Measurements from ENCODE around the gene STX11. TPM values are rescaled to one million over a fixed set of nuclear protein-coding genes. Genes with fewer than 3 reads are reported as not detected.

The STX11 gene
- total RNA-seq, 1 experiment from 2014 or later: 0.69 TPM

DNA sequence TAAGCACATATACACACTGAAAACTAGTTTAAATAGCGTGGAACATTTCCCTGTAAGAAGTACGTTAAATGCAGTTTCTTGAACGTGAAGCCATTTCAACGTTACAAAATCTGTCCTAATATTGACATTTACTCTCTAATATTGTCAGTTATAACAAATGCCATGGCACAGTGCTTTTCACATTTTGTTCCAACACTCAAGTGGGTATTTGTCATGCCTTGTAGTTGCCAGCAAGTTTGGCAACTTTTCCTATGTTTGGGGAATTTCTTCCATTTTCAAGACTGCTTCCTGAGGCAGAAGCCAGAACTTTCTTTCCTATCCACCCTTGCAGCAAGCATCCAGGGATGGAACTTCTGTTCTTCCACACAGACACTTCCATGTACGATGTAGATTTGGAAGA, 63.0 kb downstream of the STX11 start:
- ChIA-PET RAD21 (ENCODE audit: low non-redundant PET in 1 of 2, low total read pairs in 2 of 2, uncharacterized antibody in 2 of 2, unreplicated experiment in 2 of 2) (no interaction called here), CTCF (no interaction called here), POLR2A (no interaction called here)
- Histone ChIP-seq H3K79me2 (ENCODE audit: insufficient read depth, low read length) (no peaks in the 10 kb centered on the region), H3K27me3 (ENCODE audit: insufficient read depth, low read length) (no peaks in the 10 kb centered on the region), H2AFZ (ENCODE audit: low read depth, low read length, poor library complexity, severe bottlenecking) (no peak overlapping the region), H4K20me1 (ENCODE audit: insufficient read depth) (no peaks in the 10 kb centered on the region), H3K9ac (ENCODE audit: low read length) (no peak overlapping the region), H3K36me3 (ENCODE audit: control insufficient read depth in 1 of 2, insufficient read depth in 2 of 2, low read length in 2 of 2) (no peaks in the 10 kb centered on the region), H3K9me2 (ENCODE audit: insufficient read depth) (no peaks in the 10 kb centered on the region), H3K27ac (ENCODE audit: low read depth, low read length) (no peak overlapping the region), H3K9me3 (ENCODE audit: control insufficient read depth in 1 of 2, insufficient read depth in 1 of 2, low read depth in 1 of 2, low read length in 2 of 2) (peaks cover 0 to 9% of the 10 kb centered on the region in 2 experiments; a peak in 1 of 4 replicates), H3K4me3 (replicated peaks in 1 of 2; ENCODE audit: low read depth in 1 of 2, low read length in 2 of 2) (no peak overlapping the region), H3K4me2 (ENCODE audit: low read length) (no peak overlapping the region), H3K4me1 (ENCODE audit: control insufficient read depth in 1 of 2, insufficient read depth in 2 of 2, low read length in 2 of 2) (peaks cover 7 to 22% of the 10 kb centered on the region in 2 experiments; a peak in 3 of 4 replicates)
- TF ChIP-seq ELF1 (IDR thresholded peaks at IDR 0.05; ENCODE audit: borderline replicate concordance, low read depth) (no peak), SP1 (IDR thresholded peaks at IDR 0.05; ENCODE audit: low read depth) (no peak), RAD21 (IDR thresholded peaks at IDR 0.05; ENCODE audit: low read depth) (no peak), EGR1 (IDR thresholded peaks at IDR 0.05; ENCODE audit: low read depth) (no peak), YY1 (IDR thresholded peaks at IDR 0.05; ENCODE audit: extremely low read depth, insufficient replicate concordance, low read depth, low read length) (no peak), CEBPB (IDR thresholded peaks at IDR 0.05; ENCODE audit: low read depth) (no peak), CBX3 (IDR thresholded peaks at IDR 0.05; ENCODE audit: low read depth) (no peak), JUND (IDR thresholded peaks at IDR 0.05) (no peak), ZFX (IDR thresholded peaks at IDR 0.05) (no peak), EZH2phosphoT487 (IDR thresholded peaks at IDR 0.05; ENCODE audit: borderline replicate concordance) (no peak), EZH2 (IDR thresholded peaks at IDR 0.05) (no peak), TCF7L2 (IDR thresholded peaks at IDR 0.05; ENCODE audit: borderline replicate concordance, extremely low read depth, insufficient read depth, insufficient read length) (no peak), SRF (IDR thresholded peaks at IDR 0.05; ENCODE audit: low read depth) (no peak), ZNF274 (IDR thresholded peaks at IDR 0.05; ENCODE audit: low read depth, low read length) (no peak)
- TF ChIP-seq, protein P1, sequence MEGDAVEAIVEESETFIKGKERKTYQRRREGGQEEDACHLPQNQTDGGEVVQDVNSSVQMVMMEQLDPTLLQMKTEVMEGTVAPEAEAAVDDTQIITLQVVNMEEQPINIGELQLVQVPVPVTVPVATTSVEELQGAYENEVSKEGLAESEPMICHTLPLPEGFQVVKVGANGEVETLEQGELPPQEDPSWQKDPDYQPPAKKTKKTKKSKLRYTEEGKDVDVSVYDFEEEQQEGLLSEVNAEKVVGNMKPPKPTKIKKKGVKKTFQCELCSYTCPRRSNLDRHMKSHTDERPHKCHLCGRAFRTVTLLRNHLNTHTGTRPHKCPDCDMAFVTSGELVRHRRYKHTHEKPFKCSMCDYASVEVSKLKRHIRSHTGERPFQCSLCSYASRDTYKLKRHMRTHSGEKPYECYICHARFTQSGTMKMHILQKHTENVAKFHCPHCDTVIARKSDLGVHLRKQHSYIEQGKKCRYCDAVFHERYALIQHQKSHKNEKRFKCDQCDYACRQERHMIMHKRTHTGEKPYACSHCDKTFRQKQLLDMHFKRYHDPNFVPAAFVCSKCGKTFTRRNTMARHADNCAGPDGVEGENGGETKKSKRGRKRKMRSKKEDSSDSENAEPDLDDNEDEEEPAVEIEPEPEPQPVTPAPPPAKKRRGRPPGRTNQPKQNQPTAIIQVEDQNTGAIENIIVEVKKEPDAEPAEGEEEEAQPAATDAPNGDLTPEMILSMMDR (IDR thresholded peaks at IDR 0.05 in 2 of 3, conservative IDR thresholded peaks at IDR 0.05 in 1 of 3; ENCODE audit: borderline replicate concordance in 1 of 3, insufficient read depth in 1 of 3, low read depth in 2 of 3, low read length in 2 of 3): no peak
- TF ChIP-seq, protein P2, sequence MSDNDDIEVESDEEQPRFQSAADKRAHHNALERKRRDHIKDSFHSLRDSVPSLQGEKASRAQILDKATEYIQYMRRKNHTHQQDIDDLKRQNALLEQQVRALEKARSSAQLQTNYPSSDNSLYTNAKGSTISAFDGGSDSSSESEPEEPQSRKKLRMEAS (IDR thresholded peaks at IDR 0.05): no peak
- TF ChIP-seq, protein P3, sequence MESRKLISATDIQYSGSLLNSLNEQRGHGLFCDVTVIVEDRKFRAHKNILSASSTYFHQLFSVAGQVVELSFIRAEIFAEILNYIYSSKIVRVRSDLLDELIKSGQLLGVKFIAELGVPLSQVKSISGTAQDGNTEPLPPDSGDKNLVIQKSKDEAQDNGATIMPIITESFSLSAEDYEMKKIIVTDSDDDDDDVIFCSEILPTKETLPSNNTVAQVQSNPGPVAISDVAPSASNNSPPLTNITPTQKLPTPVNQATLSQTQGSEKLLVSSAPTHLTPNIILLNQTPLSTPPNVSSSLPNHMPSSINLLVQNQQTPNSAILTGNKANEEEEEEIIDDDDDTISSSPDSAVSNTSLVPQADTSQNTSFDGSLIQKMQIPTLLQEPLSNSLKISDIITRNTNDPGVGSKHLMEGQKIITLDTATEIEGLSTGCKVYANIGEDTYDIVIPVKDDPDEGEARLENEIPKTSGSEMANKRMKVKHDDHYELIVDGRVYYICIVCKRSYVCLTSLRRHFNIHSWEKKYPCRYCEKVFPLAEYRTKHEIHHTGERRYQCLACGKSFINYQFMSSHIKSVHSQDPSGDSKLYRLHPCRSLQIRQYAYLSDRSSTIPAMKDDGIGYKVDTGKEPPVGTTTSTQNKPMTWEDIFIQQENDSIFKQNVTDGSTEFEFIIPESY (IDR thresholded peaks at IDR 0.05; ENCODE audit: extremely low read depth, insufficient replicate concordance, low read length): no peak
- TF ChIP-seq, protein P4, sequence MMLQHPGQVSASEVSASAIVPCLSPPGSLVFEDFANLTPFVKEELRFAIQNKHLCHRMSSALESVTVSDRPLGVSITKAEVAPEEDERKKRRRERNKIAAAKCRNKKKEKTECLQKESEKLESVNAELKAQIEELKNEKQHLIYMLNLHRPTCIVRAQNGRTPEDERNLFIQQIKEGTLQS (IDR thresholded peaks at IDR 0.05): no peak
- TF ChIP-seq, protein P5, sequence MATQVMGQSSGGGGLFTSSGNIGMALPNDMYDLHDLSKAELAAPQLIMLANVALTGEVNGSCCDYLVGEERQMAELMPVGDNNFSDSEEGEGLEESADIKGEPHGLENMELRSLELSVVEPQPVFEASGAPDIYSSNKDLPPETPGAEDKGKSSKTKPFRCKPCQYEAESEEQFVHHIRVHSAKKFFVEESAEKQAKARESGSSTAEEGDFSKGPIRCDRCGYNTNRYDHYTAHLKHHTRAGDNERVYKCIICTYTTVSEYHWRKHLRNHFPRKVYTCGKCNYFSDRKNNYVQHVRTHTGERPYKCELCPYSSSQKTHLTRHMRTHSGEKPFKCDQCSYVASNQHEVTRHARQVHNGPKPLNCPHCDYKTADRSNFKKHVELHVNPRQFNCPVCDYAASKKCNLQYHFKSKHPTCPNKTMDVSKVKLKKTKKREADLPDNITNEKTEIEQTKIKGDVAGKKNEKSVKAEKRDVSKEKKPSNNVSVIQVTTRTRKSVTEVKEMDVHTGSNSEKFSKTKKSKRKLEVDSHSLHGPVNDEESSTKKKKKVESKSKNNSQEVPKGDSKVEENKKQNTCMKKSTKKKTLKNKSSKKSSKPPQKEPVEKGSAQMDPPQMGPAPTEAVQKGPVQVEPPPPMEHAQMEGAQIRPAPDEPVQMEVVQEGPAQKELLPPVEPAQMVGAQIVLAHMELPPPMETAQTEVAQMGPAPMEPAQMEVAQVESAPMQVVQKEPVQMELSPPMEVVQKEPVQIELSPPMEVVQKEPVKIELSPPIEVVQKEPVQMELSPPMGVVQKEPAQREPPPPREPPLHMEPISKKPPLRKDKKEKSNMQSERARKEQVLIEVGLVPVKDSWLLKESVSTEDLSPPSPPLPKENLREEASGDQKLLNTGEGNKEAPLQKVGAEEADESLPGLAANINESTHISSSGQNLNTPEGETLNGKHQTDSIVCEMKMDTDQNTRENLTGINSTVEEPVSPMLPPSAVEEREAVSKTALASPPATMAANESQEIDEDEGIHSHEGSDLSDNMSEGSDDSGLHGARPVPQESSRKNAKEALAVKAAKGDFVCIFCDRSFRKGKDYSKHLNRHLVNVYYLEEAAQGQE (IDR thresholded peaks at IDR 0.05; ENCODE audit: low read depth): no peak
- BruUV-seq (replicated peaks): no TSS peak
- intact Hi-C loops (cut with micrococcal nuclease): no loop called here
- no peak for ATAC-seq
- no peak for DNase-seq (ENCODE audit: low read depth, low spot score)
